ENCODE results near the gene DAB1.

Gene DAB1

DNA sequence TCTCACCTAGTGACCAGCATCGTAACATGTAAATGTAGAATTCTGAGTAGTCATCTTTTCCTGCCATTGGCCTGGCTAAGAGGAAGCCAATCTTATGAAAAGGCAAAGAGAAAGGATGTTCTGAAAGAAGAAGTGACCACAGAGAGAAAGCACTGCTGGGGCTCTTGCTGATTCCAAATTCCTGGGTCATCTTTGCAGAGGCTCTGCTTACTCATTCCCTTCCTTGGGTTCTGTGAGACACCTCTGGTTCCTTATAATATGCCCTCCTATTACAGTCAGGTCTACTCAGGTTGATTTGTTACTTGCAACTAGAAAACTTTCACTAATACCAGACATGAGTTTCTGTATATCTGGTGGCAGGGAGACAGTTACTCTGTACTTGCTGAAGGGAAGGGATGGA is 259.3 kb downstream of the DAB1 start:
- TF ChIP-seq, protein P1, sequence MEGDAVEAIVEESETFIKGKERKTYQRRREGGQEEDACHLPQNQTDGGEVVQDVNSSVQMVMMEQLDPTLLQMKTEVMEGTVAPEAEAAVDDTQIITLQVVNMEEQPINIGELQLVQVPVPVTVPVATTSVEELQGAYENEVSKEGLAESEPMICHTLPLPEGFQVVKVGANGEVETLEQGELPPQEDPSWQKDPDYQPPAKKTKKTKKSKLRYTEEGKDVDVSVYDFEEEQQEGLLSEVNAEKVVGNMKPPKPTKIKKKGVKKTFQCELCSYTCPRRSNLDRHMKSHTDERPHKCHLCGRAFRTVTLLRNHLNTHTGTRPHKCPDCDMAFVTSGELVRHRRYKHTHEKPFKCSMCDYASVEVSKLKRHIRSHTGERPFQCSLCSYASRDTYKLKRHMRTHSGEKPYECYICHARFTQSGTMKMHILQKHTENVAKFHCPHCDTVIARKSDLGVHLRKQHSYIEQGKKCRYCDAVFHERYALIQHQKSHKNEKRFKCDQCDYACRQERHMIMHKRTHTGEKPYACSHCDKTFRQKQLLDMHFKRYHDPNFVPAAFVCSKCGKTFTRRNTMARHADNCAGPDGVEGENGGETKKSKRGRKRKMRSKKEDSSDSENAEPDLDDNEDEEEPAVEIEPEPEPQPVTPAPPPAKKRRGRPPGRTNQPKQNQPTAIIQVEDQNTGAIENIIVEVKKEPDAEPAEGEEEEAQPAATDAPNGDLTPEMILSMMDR (conservative IDR thresholded peaks at IDR 0.05; ENCODE audit: low read depth), result no peak
- ChIA-PET POLR2A (ENCODE audit: low non-redundant PET) (no interaction called here), CTCF (interaction anchor here (0.7 kb wide), 1 partner anchor 168 kb away, joined by 6 read pairs; no protein-coding TSS in a partner anchor)
- no peak overlapping the region for H3K27ac ChIP-seq
- DNase-seq (ENCODE audit: low spot score), result no peak

DNA sequence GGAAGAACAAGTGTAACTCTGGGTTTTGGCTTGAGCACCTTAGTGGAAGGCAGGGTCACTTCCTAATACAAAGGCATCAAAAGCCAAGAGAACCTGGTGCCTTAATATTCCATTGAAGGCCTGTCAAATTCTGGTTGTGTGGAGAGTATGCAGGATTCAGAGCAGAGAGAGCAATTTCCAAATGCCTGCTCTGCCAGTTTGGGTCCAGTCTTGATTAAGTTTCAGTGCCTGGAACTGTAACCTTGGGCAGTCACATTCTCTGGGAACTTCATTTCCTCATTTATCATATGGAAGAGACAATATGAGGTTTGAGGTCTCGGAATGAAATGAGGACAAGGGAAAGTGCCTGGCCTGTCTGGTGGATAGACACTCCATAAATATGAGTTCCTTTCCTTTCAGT is 260.1 kb downstream of the DAB1 start:
- TF ChIP-seq, protein P1 (conservative IDR thresholded peaks at IDR 0.05; ENCODE audit: low read depth), result no peak
- CTCF ChIA-PET, result no interaction called here
- POLR2A ChIA-PET (ENCODE audit: low non-redundant PET), result no interaction called here

DNA sequence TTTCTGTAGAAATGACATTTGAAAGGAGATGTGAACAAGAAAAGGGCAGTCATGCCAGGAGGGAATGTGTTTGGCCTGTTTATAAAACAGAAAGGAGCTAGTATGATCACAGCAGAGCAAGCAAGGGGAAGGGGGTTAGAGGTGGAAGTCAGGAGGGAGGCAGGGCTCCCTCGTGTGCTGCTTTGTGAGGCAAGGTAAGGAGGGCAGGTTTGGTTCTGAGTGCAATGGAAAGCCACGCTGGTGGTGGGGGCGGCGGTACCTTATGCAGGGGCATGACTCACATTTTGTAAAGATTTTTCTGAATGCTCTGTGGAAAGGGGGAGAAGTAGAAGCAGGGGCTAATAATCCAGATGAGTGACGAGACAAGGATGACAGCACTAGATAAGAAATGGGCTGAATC is 260.5 kb downstream of the DAB1 start:
- POLR2A ChIA-PET (ENCODE audit: low non-redundant PET), result no interaction called here
- DNase-seq (ENCODE audit: low spot score), result no peak
- CTCF ChIA-PET, result no interaction called here
- TF ChIP-seq, protein P1 (conservative IDR thresholded peaks at IDR 0.05; ENCODE audit: low read depth), result no peak
- no peak overlapping the region for H3K27ac ChIP-seq

More for the DNA sequence above, 260.1 kb downstream of the DAB1 start:
- DNase-seq (ENCODE audit: low spot score), result no peak
- no peak overlapping the region for H3K27ac ChIP-seq

DNA sequence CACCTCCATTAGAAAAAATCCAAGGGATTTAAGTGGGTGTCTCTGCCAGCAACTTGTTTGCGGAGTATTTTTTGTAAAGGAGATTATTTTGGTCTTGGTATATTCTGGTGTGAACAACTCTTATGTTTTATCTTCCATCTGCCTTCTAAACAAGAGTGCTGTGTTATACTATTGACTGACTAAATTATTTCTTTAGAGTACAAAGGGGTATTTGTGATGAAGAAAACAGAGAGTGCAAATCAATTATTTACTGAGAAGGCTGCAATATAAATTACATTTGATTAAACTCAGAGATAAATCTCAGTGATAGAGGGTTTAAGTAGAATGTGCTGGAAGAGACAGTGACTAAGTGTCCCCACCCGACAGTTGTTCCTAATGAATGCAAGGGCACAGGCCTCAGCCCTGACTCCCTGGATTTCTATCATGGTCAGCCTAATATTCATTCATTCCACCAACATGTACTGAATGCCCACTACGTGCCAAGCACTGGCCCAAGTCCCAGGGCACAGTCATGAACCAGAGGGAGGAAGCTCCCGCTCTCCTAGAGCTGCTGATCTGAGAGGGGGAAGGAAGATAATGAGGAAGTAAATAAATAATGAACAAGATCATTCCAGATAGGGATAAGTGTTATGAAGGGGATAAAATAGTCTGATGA is 261.1 kb downstream of the DAB1 start:
- H3K27ac ChIP-seq, result no peak overlapping the region
- no peak for DNase-seq (ENCODE audit: low spot score)
- POLR2A ChIA-PET (ENCODE audit: low non-redundant PET), result no interaction called here
- TF ChIP-seq, protein P1 (conservative IDR thresholded peaks at IDR 0.05; ENCODE audit: low read depth), result no peak
- CTCF ChIA-PET, result no interaction called here

DNA sequence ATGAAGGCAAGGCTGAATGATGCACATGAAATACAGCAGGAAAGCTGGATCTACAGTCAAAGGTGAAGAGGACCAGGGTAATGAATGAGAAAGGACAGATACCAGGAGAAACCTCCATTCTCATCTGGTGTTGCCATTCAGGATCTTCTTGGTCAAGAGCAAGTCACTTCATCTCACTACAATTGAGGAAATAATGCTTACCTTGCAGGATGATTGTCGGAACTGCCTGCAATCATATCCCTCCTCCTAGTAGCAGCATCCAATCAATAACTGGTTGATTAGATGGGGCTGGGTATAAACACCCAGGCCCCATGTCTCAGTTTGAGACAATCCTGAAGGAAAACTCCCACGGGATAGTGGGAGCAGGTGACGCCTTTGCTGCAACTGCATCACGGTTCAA is 263.3 kb downstream of the DAB1 start:
- DNase-seq (ENCODE audit: low spot score), result no peak
- ChIA-PET CTCF (no interaction called here), POLR2A (ENCODE audit: low non-redundant PET) (no interaction called here)
- TF ChIP-seq, protein P1 (conservative IDR thresholded peaks at IDR 0.05; ENCODE audit: low read depth), result no peak
- H3K27ac ChIP-seq, result no peak overlapping the region

GRCh38 chr1:57158604-57158998 is 265.3 kb downstream of the DAB1 start:
- ChIA-PET CTCF (no interaction called here), POLR2A (ENCODE audit: low non-redundant PET) (no interaction called here)
- no peak for DNase-seq (ENCODE audit: low spot score)
- no peak overlapping the region for H3K27ac ChIP-seq
- TF ChIP-seq, protein P1 (conservative IDR thresholded peaks at IDR 0.05; ENCODE audit: low read depth), result no peak
